ENCODE results near the gene RIPOR2.
"Not testable (repeated sequence)": the region's sequence is repeated elsewhere in the genome, so short reads cannot be mapped to it uniquely, and the experiment has no call there.

RIPOR2 gene

DNA sequence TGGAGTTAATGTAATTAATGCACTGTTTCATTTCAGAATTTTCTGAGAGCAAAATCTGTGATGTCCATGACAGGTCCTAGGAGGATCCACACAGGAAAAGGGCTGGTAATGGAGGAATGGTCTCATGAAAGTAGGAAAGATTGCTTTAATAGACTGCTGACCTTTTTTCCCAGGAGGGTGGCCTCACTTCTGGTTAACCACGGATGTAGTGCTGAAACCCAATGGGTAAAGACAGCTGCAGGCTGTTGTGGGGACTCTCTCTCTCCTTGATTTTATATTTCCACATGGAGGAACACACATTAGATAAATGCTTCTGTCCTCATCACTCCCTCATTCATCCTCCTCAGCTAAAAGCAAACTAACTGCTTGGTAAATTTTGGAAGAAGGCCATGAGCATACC lies 23.6 kb upstream of the RIPOR2 start:
- TF ChIP-seq PAX5 (IDR thresholded peaks at IDR 0.05; ENCODE audit: insufficient read depth, low read length, severe bottlenecking), result no peak
- no peak for TF ChIP-seq TAF1 (IDR thresholded peaks at IDR 0.05; ENCODE audit: low read depth, low read length)
- TF ChIP-seq POLR2AphosphoS5 (IDR thresholded peaks at IDR 0.05; ENCODE audit: low read depth, low read length), result no peak
- TF ChIP-seq POU2F2 (IDR thresholded peaks at IDR 0.05; ENCODE audit: low read depth, low read length), result no peak
- DNase-seq (ENCODE audit: insufficient read length, low spot score), result no peak
- FAIRE-seq, result no peak

DNA sequence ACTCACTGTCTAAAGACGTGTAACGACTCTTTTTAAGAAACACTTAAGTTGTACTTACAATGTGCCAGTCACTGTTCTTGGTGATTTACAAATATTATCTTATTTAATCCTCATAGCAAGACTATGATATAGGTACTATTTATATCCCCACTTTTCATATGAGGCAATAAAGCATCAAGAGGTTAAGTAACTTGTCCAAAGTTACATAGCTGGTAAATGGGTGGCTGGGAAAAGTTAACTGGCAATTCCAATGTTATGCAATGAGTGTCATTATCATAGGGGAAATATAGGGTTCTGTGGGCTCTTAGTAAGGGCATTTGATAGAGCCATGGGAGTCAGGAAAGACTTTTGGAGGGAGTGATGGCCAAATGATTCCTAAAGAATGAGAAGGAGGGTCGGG lies 21.4 kb upstream of the RIPOR2 start:
- DNase-seq (ENCODE audit: insufficient read length, low spot score) (no peak), FAIRE-seq (no peak)
- TF ChIP-seq PAX5 (IDR thresholded peaks at IDR 0.05; ENCODE audit: insufficient read depth, low read length, severe bottlenecking) (no peak), POU2F2 (IDR thresholded peaks at IDR 0.05; ENCODE audit: low read depth, low read length) (no peak), POLR2AphosphoS5 (IDR thresholded peaks at IDR 0.05; ENCODE audit: low read depth, low read length) (no peak), POLR2A (IDR thresholded peaks at IDR 0.05; ENCODE audit: low read depth, low read length) (no peak), TAF1 (IDR thresholded peaks at IDR 0.05; ENCODE audit: low read depth, low read length) (no peak), SPI1 (IDR thresholded peaks at IDR 0.05; ENCODE audit: low read depth, low read length) (no peak)

- FAIRE-seq (peak; percentile 50), DNase-seq (ENCODE audit: insufficient read length, low spot score) (no peak)
- no peak for TF ChIP-seq POU2F2 (IDR thresholded peaks at IDR 0.05; ENCODE audit: low read depth, low read length)
- no peak for TF ChIP-seq POLR2A (IDR thresholded peaks at IDR 0.05; ENCODE audit: low read depth, low read length)
- no peak for TF ChIP-seq SPI1 (IDR thresholded peaks at IDR 0.05; ENCODE audit: low read depth, low read length)
- no peak for TF ChIP-seq PAX5 (IDR thresholded peaks at IDR 0.05; ENCODE audit: insufficient read depth, low read length, severe bottlenecking)
Measured at GRCh38 chr6:24953726-24954125, 18.0 kb upstream of the RIPOR2 start.

GRCh38 chr6:24951811-24952299 lies 16.1 kb upstream of the RIPOR2 start:
- FAIRE-seq, result no peak

DNA sequence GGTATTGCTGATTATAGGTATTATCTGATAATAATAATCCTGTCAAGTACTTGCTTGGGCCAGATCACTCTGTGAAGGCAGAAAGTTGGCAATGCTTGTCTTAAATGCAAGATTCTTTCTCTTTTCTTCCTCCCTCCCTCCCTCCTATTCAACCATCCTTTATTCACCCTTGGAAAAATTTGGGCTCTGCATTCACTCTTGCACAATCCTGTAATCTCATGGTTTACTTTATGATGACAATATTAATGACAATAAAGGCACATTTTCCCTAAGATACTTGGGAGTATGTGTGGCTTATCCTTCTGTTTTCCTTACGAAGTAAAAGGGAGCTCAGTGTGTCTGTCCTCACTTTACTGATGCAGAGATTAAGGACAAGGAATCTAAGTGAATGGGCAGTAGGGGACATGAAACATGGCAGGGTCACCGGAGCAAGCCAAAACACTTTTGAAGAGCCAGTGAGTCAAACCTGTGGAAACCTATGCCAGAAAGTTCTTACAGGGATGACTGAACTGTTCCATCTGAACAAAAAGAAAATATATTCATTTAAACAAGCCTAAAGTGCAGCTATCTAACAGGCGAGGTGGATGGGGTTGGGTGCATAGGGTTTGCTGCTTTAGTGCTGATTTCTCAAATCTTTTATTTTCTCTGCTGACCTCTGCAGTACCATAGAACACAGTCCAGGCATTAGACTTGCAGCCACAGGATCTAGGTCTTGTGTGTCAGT lies 14.6 kb upstream of the RIPOR2 start:
- no peak for FAIRE-seq

More at GRCh38 chr6:24951811-24952299, 16.1 kb upstream of the RIPOR2 start:
- TF ChIP-seq PAX5 (IDR thresholded peaks at IDR 0.05; ENCODE audit: insufficient read depth, low read length, severe bottlenecking) (no peak), POLR2A (IDR thresholded peaks at IDR 0.05; ENCODE audit: low read depth, low read length) (no peak), SPI1 (IDR thresholded peaks at IDR 0.05; ENCODE audit: low read depth, low read length) (no peak; the same call in 1 of the 2 replicates), POLR2AphosphoS5 (IDR thresholded peaks at IDR 0.05; ENCODE audit: low read depth, low read length) (no peak), TAF1 (IDR thresholded peaks at IDR 0.05; ENCODE audit: low read depth, low read length) (no peak), POU2F2 (IDR thresholded peaks at IDR 0.05; ENCODE audit: low read depth, low read length) (no peak)
- DNase-seq (ENCODE audit: insufficient read length, low spot score), result no peak

GRCh38 chr6:24949020-24949569 lies 13.3 kb upstream of the RIPOR2 start:
- TF ChIP-seq POU2F2 (IDR thresholded peaks at IDR 0.05; ENCODE audit: low read depth, low read length) (0 out of 2 replicates have a peak, but pooled peaks have one; percentile 19), POLR2AphosphoS5 (IDR thresholded peaks at IDR 0.05; ENCODE audit: low read depth, low read length) (no peak), PAX5 (IDR thresholded peaks at IDR 0.05; ENCODE audit: insufficient read depth, low read length, severe bottlenecking) (peak; percentile 88), SPI1 (IDR thresholded peaks at IDR 0.05; ENCODE audit: low read depth, low read length) (no peak)
- DNase-seq (ENCODE audit: insufficient read length, low spot score), result no peak
- FAIRE-seq, result peak; percentile 92

More for the DNA sequence above, 14.6 kb upstream of the RIPOR2 start:
- TF ChIP-seq POLR2A (IDR thresholded peaks at IDR 0.05; ENCODE audit: low read depth, low read length), result no peak
- TF ChIP-seq POLR2AphosphoS5 (IDR thresholded peaks at IDR 0.05; ENCODE audit: low read depth, low read length), result no peak
- DNase-seq (ENCODE audit: insufficient read length, low spot score), result no peak

GRCh38 chr6:24948261-24948660 lies 12.5 kb upstream of the RIPOR2 start:
- not testable (repeated sequence) for FAIRE-seq; DNase-seq (ENCODE audit: insufficient read length, low spot score)

- no peak for FAIRE-seq
- TF ChIP-seq POLR2AphosphoS5 (IDR thresholded peaks at IDR 0.05; ENCODE audit: low read depth, low read length) (no peak), TAF1 (IDR thresholded peaks at IDR 0.05; ENCODE audit: low read depth, low read length) (no peak), SPI1 (IDR thresholded peaks at IDR 0.05; ENCODE audit: low read depth, low read length) (no peak), POU2F2 (IDR thresholded peaks at IDR 0.05; ENCODE audit: low read depth, low read length) (no peak), PAX5 (IDR thresholded peaks at IDR 0.05; ENCODE audit: insufficient read depth, low read length, severe bottlenecking) (no peak), POLR2A (IDR thresholded peaks at IDR 0.05; ENCODE audit: low read depth, low read length) (no peak)
- DNase-seq (ENCODE audit: insufficient read length, low spot score), result no peak
Measured at GRCh38 chr6:24947636-24948035, 11.9 kb upstream of the RIPOR2 start.

DNA sequence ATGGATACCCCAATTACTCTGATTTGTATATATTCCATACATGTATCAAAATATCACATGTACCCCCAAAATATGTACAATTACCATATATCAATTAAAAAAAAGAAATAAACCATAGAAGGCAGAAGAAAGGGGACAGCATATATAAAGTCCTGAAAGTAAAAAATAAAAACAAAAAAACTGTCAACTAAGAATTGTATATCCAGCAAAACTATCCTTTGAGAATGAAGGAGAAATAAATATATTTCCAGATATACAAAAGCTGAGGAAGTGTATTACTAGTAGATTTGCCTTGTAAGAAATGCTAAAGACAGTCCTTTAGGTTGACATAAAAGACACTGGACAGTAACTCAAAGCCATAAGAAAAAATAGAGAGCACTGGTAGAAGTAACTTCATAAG lies 9.3 kb upstream of the RIPOR2 start:
- FAIRE-seq (no peak), DNase-seq (ENCODE audit: insufficient read length, low spot score) (no peak)
- TF ChIP-seq POU2F2 (IDR thresholded peaks at IDR 0.05; ENCODE audit: low read depth, low read length), result no peak
- no peak for TF ChIP-seq PAX5 (IDR thresholded peaks at IDR 0.05; ENCODE audit: insufficient read depth, low read length, severe bottlenecking)

GRCh38 chr6:24943774-24944173 lies 8.0 kb upstream of the RIPOR2 start:
- DNase-seq (ENCODE audit: insufficient read length, low spot score) (no peak), FAIRE-seq (no peak)
- TF ChIP-seq SPI1 (IDR thresholded peaks at IDR 0.05; ENCODE audit: low read depth, low read length) (no peak), TAF1 (IDR thresholded peaks at IDR 0.05; ENCODE audit: low read depth, low read length) (no peak), POLR2AphosphoS5 (IDR thresholded peaks at IDR 0.05; ENCODE audit: low read depth, low read length) (no peak), POLR2A (IDR thresholded peaks at IDR 0.05; ENCODE audit: low read depth, low read length) (no peak)
